Kidney epithelial cell (primary cell): ENCODE results near the gene AQP3. TPM values are rescaled to one million over a fixed set of nuclear protein-coding genes. Genes with fewer than 3 reads are reported as not detected.
"Not testable (repeated sequence)": the region's sequence is repeated elsewhere in the genome, so short reads cannot be mapped to it uniquely, and the experiment has no call there.

ENCODE experiments used
- DNase-seq: peaks from one replicate; pipeline ENCODE4 v3.0.0-alpha.2; 2010; ENCODE audit warnings: low read depth
- H3K27me3 ChIP-seq: 2 replicates; pipeline ENCODE4 v1.6.0; 2011; ENCODE audit warnings: low read length; ENCODE audit not compliant: control insufficient read depth, insufficient read depth
- H3K36me3 ChIP-seq: 2 replicates; pipeline ENCODE4 v1.5.1; 2011; ENCODE audit warnings: low read length; ENCODE audit not compliant: control insufficient read depth, insufficient read depth
- H3K4me3 ChIP-seq: 2 replicates; pipeline ENCODE4 v1.5.1; 2011; ENCODE audit warnings: low read depth, mild to moderate bottlenecking, control low read depth, low read length
- total RNA-seq: library from RNA; depleted of rRNA; stranded (reverse); fragments of >200 nt; gene quantifications from 2 replicates; pipeline ENCODE4 v1.2.3, GENCODE V29; 2015
- TF ChIP-seq, protein P1 (sequence below): IDR thresholded peaks from 2 replicates; pipeline ENCODE4 v1.5.1; 2011; ENCODE audit warnings: mild to moderate bottlenecking, moderate library complexity, low read length, control low read depth, inconsistent platforms; ENCODE audit not compliant: insufficient read depth, poor library complexity, severe bottlenecking

AQP3 gene
- total RNA-seq, 1 donor from 2014 or later: 1.1 TPM

DNA sequence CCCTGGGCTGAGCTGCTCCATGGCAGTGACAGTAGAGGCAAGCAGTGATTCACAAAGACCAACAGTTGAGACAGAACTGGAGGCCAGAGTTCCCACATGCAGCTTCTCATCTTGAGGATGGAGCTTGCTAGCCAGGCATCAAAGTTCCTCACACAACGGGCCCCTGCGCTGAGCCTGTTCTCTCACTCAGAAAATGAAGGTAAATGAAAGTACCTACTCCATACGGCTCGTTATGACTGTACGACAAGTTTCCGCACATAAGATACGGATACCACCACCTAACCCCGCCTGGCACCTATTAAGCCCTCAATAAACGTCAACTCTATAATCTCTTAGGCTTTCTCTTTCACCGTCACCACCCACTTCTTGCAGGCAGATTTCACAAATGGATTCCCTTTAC lies 13.5 kb upstream of the AQP3 start:
- TF ChIP-seq, protein P1, sequence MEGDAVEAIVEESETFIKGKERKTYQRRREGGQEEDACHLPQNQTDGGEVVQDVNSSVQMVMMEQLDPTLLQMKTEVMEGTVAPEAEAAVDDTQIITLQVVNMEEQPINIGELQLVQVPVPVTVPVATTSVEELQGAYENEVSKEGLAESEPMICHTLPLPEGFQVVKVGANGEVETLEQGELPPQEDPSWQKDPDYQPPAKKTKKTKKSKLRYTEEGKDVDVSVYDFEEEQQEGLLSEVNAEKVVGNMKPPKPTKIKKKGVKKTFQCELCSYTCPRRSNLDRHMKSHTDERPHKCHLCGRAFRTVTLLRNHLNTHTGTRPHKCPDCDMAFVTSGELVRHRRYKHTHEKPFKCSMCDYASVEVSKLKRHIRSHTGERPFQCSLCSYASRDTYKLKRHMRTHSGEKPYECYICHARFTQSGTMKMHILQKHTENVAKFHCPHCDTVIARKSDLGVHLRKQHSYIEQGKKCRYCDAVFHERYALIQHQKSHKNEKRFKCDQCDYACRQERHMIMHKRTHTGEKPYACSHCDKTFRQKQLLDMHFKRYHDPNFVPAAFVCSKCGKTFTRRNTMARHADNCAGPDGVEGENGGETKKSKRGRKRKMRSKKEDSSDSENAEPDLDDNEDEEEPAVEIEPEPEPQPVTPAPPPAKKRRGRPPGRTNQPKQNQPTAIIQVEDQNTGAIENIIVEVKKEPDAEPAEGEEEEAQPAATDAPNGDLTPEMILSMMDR: no peak
- Histone ChIP-seq H3K27me3 (no peaks in the 10 kb centered on the region), H3K36me3 (peaks cover 5% of the 10 kb centered on the region), H3K4me3 (no peak overlapping the region)
- DNase-seq: no peak

DNA sequence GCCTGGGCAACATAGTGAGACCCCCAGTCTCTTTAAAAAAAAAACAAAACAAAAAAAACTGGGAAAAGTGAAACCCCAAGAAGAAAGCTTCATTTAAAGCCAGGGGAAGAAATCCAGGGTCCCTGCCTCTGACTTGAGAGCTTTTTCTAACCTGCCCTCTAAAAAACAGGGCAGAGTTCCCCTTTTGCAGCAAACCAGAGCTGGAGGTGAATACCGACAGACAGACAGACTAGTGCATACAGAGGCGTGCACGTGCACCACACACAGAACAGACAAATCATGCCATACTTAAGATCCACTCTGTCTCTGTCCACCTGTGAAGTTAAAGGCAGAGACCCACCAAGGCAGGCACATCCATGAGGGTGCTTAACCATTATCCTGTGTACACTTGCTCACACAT lies 11.7 kb upstream of the AQP3 start:
- TF ChIP-seq, protein P1: no peak
- Histone ChIP-seq H3K36me3 (peaks cover 2% of the 10 kb centered on the region), H3K27me3 (no peaks in the 10 kb centered on the region), H3K4me3 (no peak overlapping the region)
- DNase-seq: no peak

DNA sequence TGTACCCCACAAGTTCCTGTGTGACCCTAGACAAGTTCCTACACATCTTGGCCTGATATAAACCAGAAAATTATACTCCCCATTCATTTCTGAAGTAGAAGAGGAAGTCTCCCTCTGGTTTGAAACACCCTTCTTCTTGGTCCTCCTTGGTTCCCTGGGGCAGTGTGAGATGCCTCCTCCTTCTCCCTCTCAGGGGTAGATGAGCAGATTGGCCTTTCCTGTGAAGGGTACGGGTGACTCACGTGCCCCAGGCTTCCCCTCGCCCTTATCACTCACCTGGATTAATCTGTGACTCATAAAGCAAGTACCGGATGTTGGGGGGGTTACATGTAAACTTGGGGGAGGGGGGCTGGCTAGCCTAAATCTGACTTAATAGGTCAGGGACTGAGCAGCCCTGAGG lies 11.1 kb upstream of the AQP3 start:
- peak; percentile 35 for DNase-seq

DNA sequence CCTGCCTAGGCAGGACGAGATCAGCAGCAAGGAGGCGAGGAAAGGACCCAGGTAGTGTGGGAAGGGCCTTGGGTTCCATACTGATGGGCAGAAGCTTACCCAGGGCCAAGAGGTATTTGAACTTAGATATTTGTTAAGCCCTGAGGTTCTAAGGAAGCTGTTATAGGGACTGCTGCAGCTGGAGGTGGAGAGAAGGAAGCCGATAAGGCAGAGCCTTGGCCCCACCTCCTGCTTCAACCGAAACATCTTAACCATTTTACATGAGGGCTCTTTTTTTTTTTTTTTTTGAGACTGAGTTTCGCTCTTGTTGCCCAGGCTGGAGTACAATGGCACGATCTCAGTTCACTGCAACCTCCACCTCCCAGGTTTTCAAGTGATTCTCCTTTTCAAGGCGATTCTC lies 8.6 kb upstream of the AQP3 start:
- TF ChIP-seq, protein P1: no peak
- no peak for DNase-seq

More for the DNA sequence above, 11.1 kb upstream of the AQP3 start:
- Histone ChIP-seq H3K36me3 (peaks cover 2% of the 10 kb centered on the region), H3K27me3 (no peaks in the 10 kb centered on the region), H3K4me3 (no peak overlapping the region)
- TF ChIP-seq, protein P1: no peak

DNA sequence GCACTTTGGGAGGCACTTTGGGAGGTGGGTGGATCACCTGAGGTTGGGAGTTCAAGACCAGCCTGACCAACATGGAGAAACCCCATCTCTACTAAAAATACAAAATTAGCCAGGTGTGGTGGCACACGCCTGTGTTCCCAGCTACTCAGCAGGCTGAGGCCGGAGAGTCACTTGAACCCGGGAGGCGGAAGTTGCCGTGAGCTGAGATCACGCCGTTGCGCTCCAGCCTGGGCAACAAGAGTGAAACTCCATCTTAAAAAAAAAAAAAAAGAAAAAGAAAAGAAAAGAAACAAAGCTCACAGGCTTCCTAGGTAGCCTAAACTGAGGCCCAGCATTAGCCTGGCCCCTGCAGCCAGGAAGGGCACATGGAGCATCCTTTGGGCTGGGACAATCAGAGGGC lies 8.1 kb upstream of the AQP3 start:
- H3K36me3 ChIP-seq, DNase-seq, H3K27me3 ChIP-seq, H3K4me3 ChIP-seq: not testable (repeated sequence)

More for the DNA sequence above, 8.6 kb upstream of the AQP3 start:
- no peaks in the 10 kb centered on the region for H3K27me3 ChIP-seq
- no peaks in the 10 kb centered on the region for H3K36me3 ChIP-seq
- no peak overlapping the region for H3K4me3 ChIP-seq

DNA sequence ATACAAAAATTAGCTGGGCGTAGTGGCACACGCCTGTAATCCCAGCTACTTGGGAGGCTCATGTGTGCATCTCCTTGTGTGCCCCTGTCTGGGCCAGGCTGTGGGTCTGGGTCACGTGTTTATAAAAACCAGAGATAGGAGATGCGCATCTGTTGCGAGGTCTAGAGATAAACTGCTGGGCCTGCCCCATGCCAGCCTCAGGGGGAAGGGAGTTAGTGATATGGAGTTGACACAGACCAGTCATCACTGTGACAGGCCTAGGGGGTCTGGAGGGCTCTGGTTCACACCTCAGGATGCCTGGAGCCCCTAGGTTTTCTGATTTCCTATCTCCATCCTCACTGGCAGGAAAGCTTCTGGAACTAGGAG lies 7.3 kb upstream of the AQP3 start:
- not testable (repeated sequence) for DNase-seq, H3K36me3 ChIP-seq, H3K4me3 ChIP-seq, H3K27me3 ChIP-seq

DNA sequence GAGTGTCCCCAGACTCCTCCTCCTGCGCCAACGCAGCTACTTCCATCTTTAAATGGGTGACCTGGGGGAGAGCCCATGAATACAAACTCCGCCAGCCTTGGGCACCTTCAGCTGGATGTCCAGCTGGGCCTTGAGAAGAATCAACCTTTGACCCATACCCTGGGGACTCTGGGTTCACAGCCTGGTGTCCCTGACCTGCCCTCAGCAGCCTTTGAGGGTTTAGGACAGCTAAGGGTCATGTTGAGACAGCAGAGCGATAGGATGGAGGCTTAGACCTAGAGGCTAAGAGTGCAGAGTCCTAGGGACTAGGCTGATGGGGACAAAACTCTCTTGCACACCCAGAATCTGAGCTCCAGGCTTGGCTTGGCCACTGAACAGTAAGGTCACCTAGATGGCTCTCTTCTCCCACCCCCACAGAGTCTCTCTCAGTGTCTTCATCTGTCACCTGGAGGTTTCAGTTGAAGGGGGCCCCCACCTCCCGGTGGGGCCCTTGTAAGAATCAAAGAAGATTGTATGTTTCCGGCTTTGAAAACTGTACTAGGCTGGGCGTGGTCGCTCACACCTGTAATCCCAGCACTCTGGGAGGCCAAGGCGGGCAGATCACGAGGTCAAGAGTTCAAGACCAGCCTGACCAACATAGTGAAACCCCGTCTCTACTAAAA lies 6.7 kb upstream of the AQP3 start:
- TF ChIP-seq, protein P1: no peak
- Histone ChIP-seq H3K27me3 (no peaks in the 10 kb centered on the region), H3K4me3 (no peak overlapping the region), H3K36me3 (no peaks in the 10 kb centered on the region)
- no peak for DNase-seq
